HG03439 (cell line): ENCODE measurements around the gene PTPRN2.
"Not testable (repeated sequence)": the region's sequence is repeated elsewhere in the genome, so short reads cannot be mapped to it uniquely, and the experiment has no call there.

Experiments used
- ATAC-seq: cut with Tn5 transposase; IDR thresholded peaks from one replicate; pipeline ENCODE4 v1.9.1; 2021; ENCODE audit warnings: mild to moderate bottlenecking, moderate library complexity; ENCODE audit not compliant: unreplicated experiment

Gene PTPRN2

GRCh38 chr7:158519633-158520174, 67.9 kb downstream of the PTPRN2 start:
- ATAC-seq: no peak

DNA sequence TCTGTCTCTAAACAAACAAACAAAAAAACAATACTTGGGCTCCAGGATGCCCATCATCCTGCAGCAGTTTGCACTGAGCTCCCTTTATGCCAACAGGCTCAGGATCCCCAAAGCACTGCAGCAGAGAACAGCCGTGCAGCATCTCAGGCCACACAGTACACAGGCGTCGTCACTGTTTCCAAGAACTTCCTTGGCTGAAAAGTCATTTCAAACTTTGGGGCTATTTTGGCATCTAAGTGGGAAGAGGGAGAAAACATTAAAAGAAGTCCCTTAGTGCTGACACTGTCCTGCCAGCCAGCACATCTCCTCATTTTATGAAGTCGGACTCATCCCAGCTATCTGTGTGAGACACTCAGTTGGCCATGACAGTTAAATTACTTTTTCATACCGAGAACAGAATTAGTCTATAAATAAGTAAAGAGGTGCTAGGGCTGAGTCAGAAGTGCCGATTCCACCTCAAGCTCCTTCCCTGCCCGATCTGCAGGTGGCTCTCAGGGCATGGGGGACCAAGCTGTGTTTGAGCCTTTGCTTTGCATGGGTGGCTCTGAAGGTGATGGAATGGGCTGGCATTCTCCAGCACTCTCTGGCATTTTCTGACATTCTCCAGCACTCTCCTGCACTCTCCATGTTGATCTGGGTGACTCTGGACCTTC, 68.5 kb downstream of the PTPRN2 start:
- no peak for ATAC-seq

- no peak for ATAC-seq
Observed at GRCh38 chr7:158517571-158517970, 70.1 kb downstream of the PTPRN2 start.

- no peak for ATAC-seq
Observed at GRCh38 chr7:158517072-158517471, 70.6 kb downstream of the PTPRN2 start.

DNA sequence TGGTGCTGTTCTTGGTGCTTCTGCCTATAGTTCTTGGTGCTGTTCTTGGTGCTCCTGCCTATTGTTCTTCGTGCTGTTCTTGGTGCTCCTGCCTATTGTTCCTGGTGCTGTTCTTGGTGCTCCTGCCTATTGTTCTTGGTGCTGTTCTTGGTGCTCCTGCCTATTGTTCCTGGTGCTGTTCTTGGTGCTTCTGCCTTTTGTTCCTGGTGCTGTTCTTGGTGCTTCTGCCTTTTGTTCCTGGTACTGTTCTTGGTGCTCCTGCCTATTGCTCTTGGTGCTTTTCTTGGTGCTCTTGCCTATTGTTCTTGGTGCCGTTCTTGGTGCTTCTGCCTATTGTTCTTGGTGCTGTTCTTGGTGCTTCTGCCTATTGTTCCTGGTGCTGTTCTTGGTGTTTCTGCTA, 71.1 kb downstream of the PTPRN2 start:
- no peak for ATAC-seq

DNA sequence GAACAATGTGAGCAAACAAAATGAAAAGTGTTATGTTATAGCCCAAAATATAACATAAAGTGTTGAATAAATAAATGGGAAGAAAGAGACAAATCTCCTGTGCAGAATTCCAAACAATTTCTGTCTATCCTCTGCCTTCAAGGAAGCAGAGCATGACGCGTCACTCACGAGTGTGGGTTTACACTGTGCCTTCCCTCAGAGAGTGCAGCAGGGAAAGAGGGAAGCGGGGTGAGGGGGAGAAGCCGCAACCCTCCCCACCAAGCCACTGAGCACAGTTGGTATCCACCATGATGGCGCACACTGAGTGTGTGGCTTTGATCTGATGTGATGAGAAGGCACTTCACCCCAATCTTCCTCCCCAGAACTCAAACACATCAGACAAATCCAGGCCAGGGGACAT, 74.8 kb downstream of the PTPRN2 start:
- no peak for ATAC-seq

- ATAC-seq: no peak
Observed at GRCh38 chr7:158512042-158512441, 75.6 kb downstream of the PTPRN2 start.

- ATAC-seq: no peak
Observed at GRCh38 chr7:158508802-158509385, 78.7 kb downstream of the PTPRN2 start.

- ATAC-seq: not testable (repeated sequence)
Observed at GRCh38 chr7:158508321-158508720, 79.3 kb downstream of the PTPRN2 start.

DNA sequence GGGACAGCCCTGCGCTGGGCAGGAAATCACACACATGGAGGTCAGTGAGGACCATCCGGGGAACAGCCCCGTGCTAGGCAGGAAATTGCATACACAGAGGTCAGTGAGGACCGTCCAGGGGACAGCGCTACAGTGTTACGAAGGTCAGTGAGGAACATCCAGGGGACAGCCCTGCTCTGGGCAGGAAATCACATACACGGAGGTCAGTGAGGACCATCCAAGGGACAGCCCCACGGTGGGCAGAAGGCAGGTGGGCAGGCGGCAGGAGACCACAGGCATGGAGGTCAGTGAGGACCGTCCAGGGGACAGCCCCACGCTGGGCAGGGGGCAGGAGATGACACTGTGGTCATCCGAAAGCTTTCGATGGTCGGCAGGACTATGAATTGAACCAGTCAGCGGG, 79.7 kb downstream of the PTPRN2 start:
- no peak for ATAC-seq

GRCh38 chr7:158507175-158507574, 80.4 kb downstream of the PTPRN2 start:
- not testable (repeated sequence) for ATAC-seq

GRCh38 chr7:158506626-158507025, 81.0 kb downstream of the PTPRN2 start:
- ATAC-seq: no peak

DNA sequence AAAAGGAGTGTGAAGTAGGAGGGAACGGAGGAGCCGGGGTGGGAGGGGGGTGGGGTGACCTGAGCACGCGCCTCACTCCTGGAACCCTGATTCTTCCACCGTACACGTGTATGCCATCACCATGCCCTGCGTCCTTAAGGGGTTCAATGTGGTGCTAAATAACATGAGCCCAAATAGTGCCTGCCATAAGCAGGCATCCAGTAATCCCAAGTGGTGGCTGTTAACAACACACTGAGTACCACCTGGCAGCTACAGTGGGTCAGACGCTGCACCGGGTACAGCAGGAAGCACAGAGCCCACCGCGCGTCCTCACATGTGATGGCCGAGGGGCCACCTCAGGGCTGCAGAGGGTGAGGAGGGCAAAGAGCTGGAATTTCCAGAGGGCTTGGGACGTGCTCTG, 81.9 kb downstream of the PTPRN2 start:
- ATAC-seq: no peak

DNA sequence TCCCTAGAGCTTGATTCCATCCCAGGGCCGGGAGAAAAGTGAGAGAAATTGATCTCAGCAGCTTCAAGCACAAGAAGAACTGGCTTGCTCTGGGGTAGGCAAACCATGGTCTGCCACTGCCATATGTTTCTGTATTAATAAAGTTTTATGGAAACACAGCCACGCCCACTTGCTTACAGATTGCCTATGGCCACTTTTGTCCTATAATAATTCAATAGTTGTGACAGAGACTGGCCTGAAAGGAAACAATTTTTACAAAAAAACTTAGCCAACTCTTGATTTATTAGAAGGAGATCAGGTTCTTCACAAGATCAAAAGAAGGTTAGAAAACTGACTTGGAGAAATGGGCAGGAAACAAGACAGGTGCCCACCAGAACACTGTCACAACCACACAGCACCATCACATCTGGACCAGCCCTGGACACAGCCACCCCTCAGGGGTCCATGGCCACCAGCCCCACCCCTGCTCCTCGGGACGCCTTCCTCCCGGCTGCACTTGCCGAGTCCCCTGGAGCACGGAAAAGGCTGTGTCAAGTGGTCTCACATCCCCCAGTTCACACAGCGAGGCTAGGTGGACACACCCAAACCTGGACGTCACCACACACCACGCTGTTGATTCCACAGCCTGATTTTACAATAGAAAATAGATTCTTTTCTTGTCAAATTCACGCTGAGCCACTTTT, 85.4 kb downstream of the PTPRN2 start:
- no peak for ATAC-seq

DNA sequence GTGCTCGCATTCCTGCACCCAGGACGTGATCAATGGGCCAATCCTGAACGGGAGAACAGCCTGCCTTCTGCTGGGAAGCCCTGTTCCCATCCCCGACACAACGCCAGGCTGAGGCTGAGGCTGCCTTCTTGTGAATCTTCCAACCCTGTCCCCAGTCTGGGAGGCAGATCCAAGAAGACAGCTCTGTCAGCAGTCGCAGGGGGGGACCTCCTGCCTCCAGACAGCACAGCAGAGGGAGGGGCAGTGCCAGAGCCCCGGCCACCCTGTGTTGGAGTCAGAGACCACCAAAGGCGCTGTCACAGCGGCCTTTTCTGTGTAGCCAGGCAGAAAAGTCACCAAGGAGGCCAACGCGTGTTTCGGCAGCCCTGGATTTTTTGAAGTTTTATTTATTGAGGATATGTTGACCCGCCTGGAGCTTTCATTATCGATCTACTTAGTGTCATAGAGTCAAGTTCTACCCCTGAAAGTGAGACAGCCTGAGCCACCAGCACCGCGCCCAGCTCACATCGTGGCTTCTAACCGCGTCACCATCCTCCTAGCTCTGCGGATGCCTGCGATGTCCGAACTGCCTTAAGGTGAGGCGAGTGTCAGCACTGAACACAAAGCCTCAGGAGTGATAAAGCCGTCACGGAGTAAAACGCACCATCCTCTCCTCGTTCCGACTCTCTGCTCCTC, 86.1 kb downstream of the PTPRN2 start:
- ATAC-seq: no peak

DNA sequence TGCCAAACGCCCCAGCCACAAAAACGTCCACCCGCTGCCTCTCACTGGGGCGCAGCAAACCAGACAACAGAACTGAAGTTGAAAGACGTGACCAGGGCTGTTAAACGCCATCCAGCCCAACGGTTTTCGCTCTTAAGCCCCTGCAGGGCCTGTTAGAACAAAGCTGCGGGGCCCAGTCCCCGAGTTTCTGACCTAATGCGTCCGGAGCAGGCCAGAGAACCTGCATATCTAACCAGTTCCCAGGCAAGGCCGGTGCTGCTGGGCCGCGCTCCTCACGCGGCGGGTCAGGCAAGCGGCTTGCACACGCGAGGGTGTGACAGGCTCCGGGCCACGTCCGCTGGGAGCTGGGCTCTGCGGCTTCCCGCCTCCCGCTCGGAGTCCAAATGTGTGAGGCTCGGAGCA, 87.0 kb downstream of the PTPRN2 start:
- ATAC-seq: no peak

GRCh38 chr7:158499082-158499455, 88.6 kb downstream of the PTPRN2 start:
- no peak for ATAC-seq

- ATAC-seq: no peak
Observed at GRCh38 chr7:158498443-158499081, 89.1 kb downstream of the PTPRN2 start.

- no peak for ATAC-seq
Observed at GRCh38 chr7:158497627-158498026, 90.0 kb downstream of the PTPRN2 start.

DNA sequence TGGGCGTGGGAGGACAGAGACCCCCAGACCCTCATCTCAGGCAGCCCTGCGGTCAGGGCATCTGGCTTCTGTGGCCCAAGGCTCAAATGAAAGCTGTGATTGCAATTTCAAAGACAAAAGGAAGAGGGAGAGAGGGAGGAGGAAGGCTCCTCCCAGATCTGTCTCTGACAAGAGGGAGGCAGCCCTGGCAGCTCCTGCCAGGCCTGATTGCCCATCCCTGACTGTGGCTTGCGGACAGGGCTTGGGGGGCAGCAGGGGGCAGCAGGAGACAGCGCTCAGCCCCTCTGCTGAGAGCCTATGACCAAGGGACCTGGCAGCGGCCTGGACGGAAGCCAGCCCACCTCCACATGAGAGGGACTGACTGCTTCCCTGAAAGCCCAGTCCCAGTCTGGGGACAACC, 91.8 kb downstream of the PTPRN2 start:
- ATAC-seq: no peak

GRCh38 chr7:158495216-158495615, 92.4 kb downstream of the PTPRN2 start:
- no peak for ATAC-seq
